Measurements from ENCODE around the gene ARPC2.

The ARPC2 gene

DNA sequence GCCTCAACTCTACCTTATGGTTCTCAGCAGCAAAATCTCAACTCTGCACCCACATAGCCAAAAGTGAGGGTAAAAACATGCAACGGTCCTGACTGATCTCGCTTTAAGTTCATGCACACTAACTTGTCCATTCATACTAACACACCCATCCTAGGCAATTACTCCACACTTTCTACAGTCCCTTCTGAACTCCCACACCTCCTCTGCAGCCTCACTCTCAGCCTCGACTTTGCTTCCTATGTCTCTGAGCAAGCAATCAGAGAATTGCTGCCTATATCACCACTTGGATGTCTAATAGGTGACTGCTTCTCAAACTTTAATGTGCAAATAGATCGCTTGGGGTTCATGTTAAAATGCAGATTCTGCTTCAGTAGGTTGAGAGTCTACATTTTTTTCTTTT, 83.2 kb downstream of the ARPC2 start:
- POLR2A ChIA-PET: no interaction called here
- CTCF ChIA-PET: interaction anchor here (0.7 kb wide), 1 partner anchor 13 kb away, joined by 3 read pairs; no protein-coding TSS in a partner anchor
- TF ChIP-seq FOXM1 (IDR thresholded peaks at IDR 0.05; ENCODE audit: borderline replicate concordance): no peak
- no peak for TF ChIP-seq SP1 (IDR thresholded peaks at IDR 0.05)
- DNase-seq (ENCODE audit: extremely low spot score): no peak

- TF ChIP-seq ARNT (IDR thresholded peaks at IDR 0.05) (no peak), ZNF384 (IDR thresholded peaks at IDR 0.05) (no peak), FOXK2 (IDR thresholded peaks at IDR 0.05) (no peak), L3MBTL2 (conservative IDR thresholded peaks at IDR 0.05) (no peak), FOXM1 (IDR thresholded peaks at IDR 0.05; ENCODE audit: borderline replicate concordance) (no peak), ELF4 (IDR thresholded peaks at IDR 0.05) (no peak), FOXA1 (IDR thresholded peaks at IDR 0.05) (no peak)
- TF ChIP-seq, protein P1, sequence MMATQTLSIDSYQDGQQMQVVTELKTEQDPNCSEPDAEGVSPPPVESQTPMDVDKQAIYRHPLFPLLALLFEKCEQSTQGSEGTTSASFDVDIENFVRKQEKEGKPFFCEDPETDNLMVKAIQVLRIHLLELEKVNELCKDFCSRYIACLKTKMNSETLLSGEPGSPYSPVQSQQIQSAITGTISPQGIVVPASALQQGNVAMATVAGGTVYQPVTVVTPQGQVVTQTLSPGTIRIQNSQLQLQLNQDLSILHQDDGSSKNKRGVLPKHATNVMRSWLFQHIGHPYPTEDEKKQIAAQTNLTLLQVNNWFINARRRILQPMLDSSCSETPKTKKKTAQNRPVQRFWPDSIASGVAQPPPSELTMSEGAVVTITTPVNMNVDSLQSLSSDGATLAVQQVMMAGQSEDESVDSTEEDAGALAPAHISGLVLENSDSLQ (IDR thresholded peaks at IDR 0.05): no peak
- ChIA-PET POLR2A (interaction anchor here (1.2 kb wide), 1 partner anchor 31 kb away, joined by 3 read pairs; the partner anchor contains the start of genes AAMP and PNKD), CTCF (interaction anchor here (0.6 to 1.5 kb wide), 4 partner anchors 11 to 55 kb away, joined by 3 to 9 read pairs (median 4); partner anchors contain the start of gene CATIP)
- DNase-seq (ENCODE audit: extremely low spot score): peak; percentile 75
Observed at GRCh38 chr2:218301176-218301819, 84.3 kb downstream of the ARPC2 start.

Data from HEK293T (cell line).